HG03520 (cell line): ENCODE measurements around the gene DNLZ.
A peak's percentile ranks its signal among the peaks of the same experiment; 100 is the strongest.
"Not testable (repeated sequence)": the region's sequence is repeated elsewhere in the genome, so short reads cannot be mapped to it uniquely, and the experiment has no call there.

ENCODE experiments used
- ATAC-seq: cut with Tn5 transposase; IDR thresholded peaks from one replicate; pipeline ENCODE4 v1.9.1; 2021; ENCODE audit warnings: mild to moderate bottlenecking, moderate library complexity; ENCODE audit not compliant: unreplicated experiment

The DNLZ gene

GRCh38 chr9:136363106-136363948 is at the start of gene DNLZ:
Gene DNLZ (minus strand): TSS chr9:136363744. CDS start chr9:136363714, 30 bp downstream.
- ATAC-seq = peak; percentile 70

- no peak for ATAC-seq
Measured at GRCh38 chr9:136412962-136413361, 49.4 kb upstream of the DNLZ start.

GRCh38 chr9:136411378-136411777 is 47.8 kb upstream of the DNLZ start:
- ATAC-seq = no peak

- ATAC-seq = peak; percentile 67
Measured at GRCh38 chr9:136410500-136411287, 47.1 kb upstream of the DNLZ start, which contains the start of the genes ENTR1 and PMPCA. Gene ENTR1 (minus strand): TSS chr9:136410614. CDS start chr9:136410397, 217 bp downstream. Gene PMPCA (plus strand): TSS chr9:136410658. CDS start chr9:136410669, 11 bp downstream.

GRCh38 chr9:136409557-136410455 is 46.3 kb upstream of the DNLZ start:
- ATAC-seq = peak; percentile 17

GRCh38 chr9:136407911-136408310 is 44.4 kb upstream of the DNLZ start:
- ATAC-seq = no peak

- not testable (repeated sequence) for ATAC-seq
Measured at GRCh38 chr9:136407061-136407460, 43.5 kb upstream of the DNLZ start.

GRCh38 chr9:136405904-136406303 is 42.4 kb upstream of the DNLZ start:
- not testable (repeated sequence) for ATAC-seq

- no peak for ATAC-seq
Measured at GRCh38 chr9:136405481-136405880, 41.9 kb upstream of the DNLZ start.

GRCh38 chr9:136404801-136405136 is 41.2 kb upstream of the DNLZ start:
- no peak for ATAC-seq

- ATAC-seq = no peak
Measured at GRCh38 chr9:136403915-136404800, 40.6 kb upstream of the DNLZ start.

GRCh38 chr9:136403538-136403914 is 40.0 kb upstream of the DNLZ start:
- no peak for ATAC-seq

- ATAC-seq = no peak
Measured at GRCh38 chr9:136402067-136402466, 38.5 kb upstream of the DNLZ start.

- no peak for ATAC-seq
Measured at GRCh38 chr9:136401173-136401922, 37.8 kb upstream of the DNLZ start.

GRCh38 chr9:136400038-136400834 is 36.7 kb upstream of the DNLZ start, which contains the start of gene SNAPC4:
Gene SNAPC4 (minus strand): TSS chr9:136400170. CDS start chr9:136398428, 1,742 bp downstream.
- ATAC-seq = peak; percentile 68

GRCh38 chr9:136399176-136400037 is 35.9 kb upstream of the DNLZ start:
- ATAC-seq = peak; percentile 16

GRCh38 chr9:136398286-136398685 is 34.7 kb upstream of the DNLZ start:
- no peak for ATAC-seq
